HG03066 (cell line): ENCODE data around the gene OSBPL1A.

Experiments
- ATAC-seq: cut with Tn5 transposase; IDR thresholded peaks from one replicate; pipeline ENCODE4 v1.9.1; 2021; ENCODE audit warnings: low read depth; ENCODE audit not compliant: unreplicated experiment

The OSBPL1A gene

DNA sequence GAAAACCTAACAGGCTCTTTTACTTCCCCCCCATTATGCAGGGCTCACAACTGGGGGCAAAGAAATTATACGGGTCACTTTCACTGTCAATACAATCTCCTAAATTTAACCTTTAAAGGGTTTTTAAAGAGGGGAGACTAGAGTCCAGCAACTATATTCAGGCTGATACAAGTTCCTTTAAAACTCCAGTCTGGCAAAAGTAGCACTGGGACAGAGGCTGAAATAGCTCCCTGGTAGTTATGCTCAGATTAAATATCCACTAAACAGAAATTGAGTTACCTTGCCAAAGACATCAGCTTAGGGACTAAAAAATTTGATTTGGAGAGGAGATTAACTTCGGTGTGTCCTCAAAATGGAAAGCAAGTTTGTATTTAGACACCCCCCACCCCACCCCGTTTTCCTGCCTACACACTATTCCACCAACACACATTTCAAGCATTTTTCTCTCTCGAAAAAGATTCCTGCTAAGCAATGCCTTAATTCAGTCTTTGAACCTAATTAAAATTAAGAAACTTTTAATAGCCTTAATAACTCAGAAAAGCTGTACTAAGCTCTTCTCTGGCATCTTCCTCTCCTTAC, 127.2 kb downstream of the OSBPL1A start:
- no peak for ATAC-seq

DNA sequence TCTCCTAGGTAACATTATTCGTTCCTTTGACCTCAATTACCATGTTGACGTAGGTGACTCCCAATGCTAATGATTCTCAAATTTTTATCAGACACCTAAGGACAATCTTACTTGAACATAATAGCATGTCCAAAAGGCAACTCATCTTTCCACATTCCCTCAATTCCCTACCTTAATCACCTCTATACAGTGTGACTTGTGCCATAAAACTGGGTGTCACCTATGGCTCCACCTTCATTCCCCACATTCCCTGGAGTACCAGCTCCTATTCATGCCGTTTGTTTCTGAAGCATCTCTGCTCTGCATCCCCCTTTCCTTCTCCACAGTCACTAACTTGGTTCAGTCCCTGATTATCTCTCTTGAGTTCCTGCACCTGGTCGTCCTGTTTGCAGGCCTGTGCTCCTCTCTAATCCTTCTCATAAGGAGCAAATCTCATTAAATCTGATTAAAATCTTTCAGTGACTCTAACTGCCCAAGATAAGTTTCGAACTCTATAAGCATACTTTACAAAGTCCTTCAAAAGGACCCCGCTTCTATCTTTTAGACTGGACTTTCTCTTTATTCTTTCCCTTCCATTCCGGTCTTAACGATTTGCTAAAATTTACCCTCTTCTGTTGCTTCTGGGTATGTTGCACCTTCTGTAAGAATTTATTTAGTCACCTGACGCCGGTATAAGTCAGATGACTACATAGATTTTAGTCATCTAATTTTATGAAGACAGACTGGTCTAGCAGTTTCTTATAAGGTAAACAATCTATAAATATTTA, 128.7 kb downstream of the OSBPL1A start:
- ATAC-seq, result no peak

DNA sequence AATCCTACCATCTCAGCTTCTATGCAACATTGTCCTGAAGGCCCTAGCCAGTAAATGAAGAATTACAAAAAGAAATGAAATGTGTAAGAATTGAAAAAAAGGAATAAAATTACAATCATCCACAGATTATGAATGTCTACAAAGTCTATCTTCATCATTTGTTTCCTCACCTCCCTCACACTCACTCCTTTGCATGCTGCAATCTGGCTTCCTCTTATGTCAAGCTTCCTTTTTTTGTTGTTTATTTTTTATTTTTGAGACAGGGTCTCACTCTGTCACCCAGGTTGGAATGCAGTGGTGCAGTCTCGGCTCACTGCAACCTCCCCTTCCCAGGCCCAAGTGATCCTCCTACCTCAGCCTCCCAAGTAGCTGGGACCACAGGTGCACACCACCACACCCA, 129.7 kb downstream of the OSBPL1A start:
- ATAC-seq, result no peak

DNA sequence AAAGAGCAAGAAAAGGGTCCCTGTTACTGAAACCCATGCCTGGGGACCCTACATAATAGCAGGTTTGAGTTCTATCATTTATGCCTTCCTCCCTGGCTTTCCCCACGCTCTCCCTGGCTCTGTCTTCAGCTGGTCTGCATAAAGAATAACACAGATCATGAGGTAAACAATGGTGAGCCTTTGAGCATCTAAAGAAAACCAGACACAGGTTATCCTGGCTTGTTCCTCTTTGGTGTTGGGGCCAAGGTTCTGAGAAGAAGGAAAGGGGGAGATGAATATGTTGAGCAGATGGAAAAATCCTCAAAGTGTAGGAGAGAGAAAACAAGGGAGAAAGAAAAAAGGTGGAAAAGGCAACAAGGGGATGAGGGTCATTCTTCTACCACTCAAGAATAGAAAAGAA, 131.5 kb downstream of the OSBPL1A start:
- ATAC-seq, result no peak

DNA sequence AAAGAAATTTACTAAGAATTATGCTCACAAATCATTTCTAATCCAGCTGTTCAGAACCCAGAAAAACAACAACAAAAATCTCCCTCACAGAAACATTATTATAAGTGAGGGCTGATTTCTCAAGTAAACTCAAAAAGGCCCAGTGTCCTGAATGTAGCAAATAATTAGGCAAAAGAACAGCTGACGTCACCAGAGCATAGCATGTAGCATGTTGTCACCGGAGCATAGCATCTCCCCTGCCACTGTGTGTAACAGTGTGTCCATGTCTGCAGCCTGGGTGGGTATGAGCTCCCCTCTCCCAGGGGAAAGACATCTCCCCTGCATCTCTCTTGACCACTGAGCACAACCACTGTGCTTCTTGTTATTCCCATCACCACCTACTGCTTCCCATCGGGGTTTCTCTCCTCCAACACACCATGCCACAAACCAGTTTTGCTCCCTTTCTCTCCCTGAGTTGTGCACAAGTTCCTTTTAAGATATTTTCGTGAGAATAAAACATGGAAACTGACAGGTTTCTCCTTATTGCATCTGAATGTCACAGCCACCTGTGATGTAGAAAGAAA, 132.0 kb downstream of the OSBPL1A start:
- no peak for ATAC-seq

DNA sequence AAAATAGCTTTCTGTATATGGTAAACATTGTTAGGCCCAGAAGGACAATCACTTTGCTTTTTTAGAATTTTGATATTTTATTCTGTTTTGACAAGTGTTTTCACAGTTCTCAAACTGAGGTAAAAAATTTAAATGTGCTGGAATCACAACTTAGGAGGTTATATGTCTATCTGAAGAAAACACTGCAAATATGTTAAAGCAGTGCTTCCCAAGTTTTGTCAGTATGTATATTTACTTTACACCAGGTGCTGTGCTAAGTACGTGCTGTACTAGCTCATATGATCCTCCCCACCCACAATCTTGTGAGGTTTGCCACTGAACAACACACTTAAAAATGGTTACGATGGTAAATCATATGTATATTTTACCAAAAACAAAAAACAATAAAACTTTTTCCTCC, 134.6 kb downstream of the OSBPL1A start:
- ATAC-seq, result no peak

DNA sequence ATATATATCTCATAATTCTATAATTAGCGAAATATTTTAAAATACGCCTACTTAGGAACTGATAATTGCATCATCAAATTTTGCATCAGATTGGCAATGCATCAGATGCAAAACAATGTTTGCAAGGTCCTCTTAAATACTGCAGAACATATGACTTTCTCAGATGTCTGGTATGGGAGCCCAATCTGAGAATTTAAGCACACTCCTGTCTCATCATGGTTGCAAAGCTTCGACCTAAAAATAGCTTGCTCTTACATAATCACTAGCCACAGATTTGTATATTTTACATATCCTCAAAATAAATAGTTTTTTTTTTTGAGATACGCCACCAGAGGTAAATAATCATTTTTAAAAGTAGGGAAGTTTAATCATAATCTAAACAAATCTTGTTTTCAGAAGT, 135.5 kb downstream of the OSBPL1A start:
- ATAC-seq, result no peak

DNA sequence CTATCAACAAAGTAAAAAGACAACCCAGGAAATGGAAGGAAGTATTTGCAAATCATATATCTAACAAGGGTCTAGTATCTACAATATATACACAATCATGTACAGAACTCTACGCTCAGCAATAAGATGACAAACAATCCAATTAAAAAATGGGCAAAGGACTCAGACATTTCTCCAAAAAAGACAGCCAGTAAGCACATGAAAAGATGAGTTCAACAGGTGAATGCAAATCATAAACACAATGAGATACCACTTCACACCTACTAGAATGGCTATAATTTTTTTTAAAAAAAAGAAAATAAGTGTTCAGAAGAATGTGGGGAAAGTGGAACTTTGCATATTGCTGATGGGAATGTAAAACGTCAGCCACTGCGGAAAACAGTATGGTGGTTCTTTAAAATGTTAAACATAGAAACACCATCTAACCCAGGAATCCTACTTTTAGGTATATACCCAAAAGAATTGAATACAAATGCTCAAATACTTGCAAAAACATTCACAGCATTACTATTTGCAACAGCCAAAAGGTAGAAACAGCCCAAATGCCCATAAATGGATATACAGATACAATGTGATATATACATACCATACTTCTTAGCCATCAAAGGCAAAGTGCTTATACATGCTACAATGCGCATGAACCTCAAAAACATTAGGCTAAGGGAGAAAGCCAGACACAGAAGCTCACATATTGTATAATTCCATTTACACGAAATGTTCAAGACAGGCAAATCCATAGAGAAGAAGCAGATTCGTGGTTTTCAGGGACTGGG, 137.6 kb downstream of the OSBPL1A start:
- no peak for ATAC-seq

DNA sequence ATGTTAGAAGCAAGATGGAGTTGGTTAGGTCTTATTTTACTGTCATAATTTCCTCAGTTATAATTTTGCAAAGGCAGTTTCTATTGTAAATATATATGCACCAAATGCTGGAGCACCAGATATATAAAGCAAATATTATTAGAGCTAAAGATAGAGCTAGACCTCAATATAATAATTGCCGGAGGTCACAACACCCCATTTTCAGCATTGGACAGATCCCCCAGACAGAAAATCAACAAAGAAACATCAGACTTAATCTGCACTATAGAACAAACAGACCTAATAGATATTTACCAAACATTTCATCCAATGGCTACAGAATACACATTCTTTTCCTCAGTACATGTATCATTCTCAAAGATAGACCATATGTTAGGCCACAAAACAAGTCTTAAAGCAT, 143.6 kb downstream of the OSBPL1A start:
- ATAC-seq, result no peak

DNA sequence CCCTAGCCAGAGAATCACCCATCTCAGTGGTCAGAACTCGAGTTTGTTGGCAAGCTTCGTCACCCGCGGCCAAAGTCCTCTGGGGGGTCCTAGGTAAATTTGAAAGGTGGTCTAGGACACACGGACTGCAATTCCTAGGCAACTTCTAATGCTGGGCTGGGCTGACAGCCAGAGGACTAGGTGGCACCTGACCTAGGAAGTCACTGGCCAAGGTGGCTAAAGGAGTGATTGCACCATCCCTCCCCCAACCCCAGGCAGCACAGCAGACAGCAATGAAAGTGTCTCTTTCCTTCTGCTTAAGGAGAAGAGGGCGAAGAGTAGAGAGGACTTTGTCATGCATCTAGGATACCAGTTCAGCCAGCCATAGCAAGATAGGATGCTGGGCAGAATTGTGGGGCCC, 147.9 kb downstream of the OSBPL1A start:
- no peak for ATAC-seq

DNA sequence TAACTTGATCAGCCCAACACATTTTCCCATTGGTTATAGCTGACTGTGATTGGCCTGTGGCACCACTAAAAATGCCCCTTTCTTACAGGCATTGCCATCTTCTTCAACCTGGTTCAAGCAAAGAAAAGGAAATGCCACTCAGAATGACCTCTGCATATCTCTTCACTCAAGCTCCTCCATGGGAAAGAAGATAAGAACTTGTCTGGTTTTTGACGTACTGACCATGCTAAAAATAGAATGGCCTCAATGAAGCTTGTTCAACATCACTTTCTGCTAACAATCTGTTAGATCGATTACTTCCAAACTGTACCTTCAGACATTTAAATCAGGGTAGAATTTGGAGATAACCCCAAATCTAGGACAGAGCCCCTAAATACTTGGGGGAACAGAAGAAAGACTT, 149.3 kb downstream of the OSBPL1A start:
- ATAC-seq, result no peak

DNA sequence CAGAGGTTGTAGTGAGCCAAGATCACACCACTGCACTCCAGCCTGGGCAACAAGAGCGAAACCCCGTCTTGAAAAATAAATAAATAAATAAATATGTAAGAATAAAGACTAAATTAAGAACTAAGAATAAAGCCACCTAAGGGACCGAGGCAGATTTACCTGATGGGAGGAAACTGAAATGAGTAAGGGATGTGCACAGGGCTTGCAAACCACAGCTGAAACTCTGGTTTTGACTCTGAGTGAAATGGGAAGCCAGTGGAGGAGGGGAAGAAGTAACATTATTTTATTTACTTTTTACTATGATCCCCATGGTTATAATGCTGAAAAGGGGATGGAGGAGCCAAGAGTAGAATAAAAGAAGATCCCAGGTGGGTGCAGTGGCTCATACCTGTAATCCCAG, 151.5 kb downstream of the OSBPL1A start:
- peak; percentile 70 for ATAC-seq

DNA sequence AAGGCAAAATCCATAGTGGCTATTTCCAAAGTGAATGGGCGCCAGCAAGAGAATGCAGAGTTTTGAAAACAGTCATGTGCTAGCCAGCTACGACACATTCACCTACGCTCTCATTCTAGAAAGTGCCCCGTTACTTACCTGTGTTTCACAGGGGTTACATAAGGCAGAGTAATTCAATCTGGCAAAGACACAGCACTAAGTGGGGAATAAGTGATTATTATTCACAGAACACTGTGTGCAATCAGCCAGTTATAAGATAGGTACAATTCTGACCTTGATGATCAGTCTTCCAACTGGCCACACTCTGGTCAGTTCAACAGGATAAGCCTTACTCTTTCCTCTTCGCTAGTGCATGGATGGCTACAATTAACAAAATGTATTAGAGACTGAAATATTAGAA, 152.9 kb downstream of the OSBPL1A start:
- ATAC-seq, result no peak

DNA sequence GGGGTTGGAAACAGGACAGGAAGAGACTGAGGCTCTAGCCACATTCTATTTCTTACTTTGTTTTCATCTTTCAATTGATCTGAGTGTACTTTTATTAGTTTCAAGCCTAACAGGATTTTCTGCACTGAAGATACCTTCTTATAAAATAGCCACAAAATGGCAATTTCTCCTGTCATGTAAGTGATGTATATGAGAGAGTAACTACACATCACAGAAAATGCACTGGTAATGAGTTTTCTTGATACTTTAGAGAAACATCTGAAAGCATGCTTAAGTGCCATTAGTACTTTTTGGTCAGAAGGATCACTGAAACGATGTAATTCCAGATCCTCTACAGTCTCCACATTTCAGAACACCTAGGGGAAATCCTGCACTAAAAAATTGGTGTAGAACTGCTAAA, 153.9 kb downstream of the OSBPL1A start:
- no peak for ATAC-seq

DNA sequence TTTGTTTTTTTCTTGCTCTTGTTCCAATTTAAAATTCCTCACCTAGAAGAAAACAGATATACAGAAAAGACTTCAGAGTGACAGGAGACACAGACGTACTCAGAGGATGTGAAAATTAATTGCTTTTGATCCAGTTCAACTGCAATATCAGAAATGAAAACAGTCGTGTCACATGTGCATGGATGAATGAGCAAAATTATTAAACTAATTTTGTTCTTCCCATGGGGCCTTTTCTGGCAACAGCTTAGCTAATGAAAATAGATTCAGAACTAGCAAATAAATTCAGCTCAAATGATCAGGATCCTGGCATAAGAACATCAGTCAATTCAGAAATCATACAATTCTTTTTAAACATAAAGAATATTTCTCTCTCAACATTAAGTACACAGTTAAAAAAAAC, 158.3 kb downstream of the OSBPL1A start:
- no peak for ATAC-seq

DNA sequence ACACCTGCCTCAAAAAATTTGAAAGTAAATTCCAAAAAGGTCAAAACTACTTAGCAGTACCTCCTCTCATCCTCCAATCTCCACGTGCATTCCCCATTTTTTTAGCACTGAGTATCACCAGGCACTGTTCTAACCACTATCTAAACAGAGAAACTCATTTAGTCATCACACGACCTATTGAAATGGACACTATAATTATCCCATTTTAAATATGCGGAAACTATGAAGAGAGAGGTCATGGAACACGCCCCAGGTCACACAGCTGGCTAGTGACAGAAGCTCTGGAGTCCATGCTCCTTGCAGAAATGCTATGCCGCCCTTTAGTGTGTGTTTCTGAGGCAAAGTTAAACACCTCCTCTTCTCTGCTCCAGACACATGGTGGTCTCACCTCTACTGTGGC, 159.2 kb downstream of the OSBPL1A start:
- no peak for ATAC-seq

DNA sequence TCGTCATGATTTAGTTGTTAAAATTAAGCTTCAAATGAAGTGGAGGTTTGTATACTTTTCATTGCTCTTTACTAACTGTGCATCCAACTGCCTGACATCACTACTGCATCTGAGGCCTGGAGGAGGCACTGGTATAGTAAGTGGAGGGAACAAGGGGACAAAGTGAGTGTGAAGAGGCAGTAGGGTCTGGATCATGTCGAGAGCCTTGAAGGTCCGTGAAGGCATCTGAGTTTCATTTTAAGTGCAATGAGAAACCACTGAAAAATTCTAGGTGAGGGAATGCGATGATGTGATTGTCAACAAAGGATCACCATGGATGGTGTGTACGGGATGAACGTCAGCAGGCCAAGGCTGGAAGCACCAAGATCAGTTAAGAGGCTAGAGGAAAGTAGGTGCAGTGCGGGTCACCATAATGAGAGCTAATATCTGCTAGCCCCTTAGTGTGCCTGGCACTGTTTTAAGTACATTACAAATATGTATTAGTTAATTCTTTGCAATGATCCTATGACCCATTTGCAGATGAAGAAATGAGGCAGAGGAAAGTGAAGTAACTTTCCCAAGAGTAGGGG, 162.7 kb downstream of the OSBPL1A start:
- no peak for ATAC-seq

DNA sequence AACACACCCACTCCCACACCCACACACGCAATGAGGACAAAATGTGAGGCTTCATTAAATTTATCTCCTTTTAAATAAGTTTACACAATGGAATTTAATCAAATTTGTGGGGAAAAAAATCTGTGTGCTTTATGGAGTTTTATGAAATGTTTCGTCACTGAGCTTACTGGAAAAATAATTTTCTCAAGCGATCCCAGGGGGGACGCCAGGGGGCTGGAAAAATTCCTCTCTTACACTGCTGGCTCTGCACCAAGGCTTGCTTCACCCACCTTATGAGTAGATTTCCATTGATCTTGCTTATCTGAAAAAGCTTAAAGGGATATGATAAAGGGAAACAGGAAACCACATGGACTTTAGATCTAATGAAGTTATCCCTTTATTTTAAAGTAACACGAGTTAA, 163.3 kb downstream of the OSBPL1A start:
- no peak for ATAC-seq

DNA sequence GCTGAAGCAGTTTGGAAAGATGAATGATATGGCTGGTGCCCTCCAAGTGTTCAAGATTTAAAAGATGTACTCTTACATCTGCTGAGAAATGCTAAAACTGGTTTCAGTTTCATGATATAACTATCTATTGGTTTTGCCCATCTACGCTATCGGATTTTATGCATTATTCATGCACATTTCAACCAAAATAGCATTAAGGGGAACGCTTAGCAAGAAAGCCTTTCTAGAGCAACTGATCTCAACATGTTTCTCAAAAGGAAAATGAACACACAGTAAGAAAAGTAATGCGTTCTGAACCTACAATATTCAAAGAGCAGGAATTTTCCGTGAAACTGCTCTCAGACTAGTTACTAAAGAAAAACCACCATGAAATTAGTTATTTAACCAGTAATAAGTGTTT, 164.8 kb downstream of the OSBPL1A start:
- no peak for ATAC-seq

DNA sequence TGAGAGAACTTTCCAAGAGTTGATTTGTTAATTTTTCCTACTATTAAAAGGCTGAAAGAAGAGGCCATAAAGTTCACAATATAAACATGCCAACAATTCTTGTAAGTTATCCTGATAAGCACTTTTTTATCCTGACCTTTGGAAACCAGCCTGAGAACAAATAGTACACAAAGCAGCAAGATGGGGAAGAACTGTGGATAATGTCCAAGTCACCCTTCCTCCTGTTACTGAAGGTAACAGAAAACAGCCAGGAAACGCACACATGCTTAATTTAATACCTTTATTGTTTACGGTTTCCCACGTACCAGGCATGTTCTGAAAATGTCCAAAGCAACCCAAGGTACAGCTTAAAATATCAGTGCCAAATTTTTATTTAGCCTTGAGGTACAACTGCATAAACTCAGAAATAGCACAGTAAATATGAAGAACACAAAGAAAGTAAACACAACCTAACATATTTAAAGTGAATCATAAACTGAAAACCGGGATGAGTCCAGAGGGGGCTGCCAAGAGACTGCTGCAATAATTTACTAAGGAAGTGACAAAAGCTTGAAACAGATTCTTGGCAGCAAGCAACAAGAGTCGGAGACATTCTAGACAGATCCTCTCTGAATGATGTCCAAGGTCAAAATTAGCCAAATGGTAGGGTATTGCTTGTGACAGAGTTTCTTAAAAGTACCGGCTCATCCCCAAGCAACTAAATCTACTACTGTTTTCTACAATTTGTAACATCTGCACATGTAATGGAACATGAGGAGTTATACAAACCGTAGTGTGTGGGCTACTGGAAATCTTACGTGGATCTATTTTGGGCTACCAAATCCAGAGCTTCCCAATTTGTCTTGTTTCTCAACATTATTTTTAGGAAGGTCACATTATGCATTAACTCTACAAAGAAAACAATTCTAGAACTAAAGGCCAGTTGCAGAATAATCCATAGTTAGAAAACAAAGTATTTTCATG, 165.6 kb downstream of the OSBPL1A start:
- no peak for ATAC-seq
